Activated CD4-positive, alpha-beta T cell treated with anti-CD3 and anti-CD28 coated beads, Interleukin-2, amount 50 U/mL, for 16 hours (primary cell): ENCODE measurements around the gene B3GNT8.
A peak's percentile ranks its signal among the peaks of the same experiment; 100 is the strongest.
"Not testable (repeated sequence)": the region's sequence is repeated elsewhere in the genome, so short reads cannot be mapped to it uniquely, and the experiment has no call there.

Experiments
- DNase-seq: peaks from one replicate; pipeline ENCODE4 v3.0.0-alpha.2; 2020

The B3GNT8 gene

GRCh38 chr19:41413947-41414346, 13.2 kb downstream of the B3GNT8 start:
- no peak for DNase-seq

GRCh38 chr19:41412953-41413352, 14.2 kb downstream of the B3GNT8 start:
- no peak for DNase-seq

GRCh38 chr19:41411968-41412265, 15.3 kb downstream of the B3GNT8 start:
- no peak for DNase-seq

- no peak for DNase-seq
Measured at GRCh38 chr19:41411100-41411967, 15.8 kb downstream of the B3GNT8 start.

GRCh38 chr19:41410336-41411054, 16.7 kb downstream of the B3GNT8 start:
- no peak for DNase-seq

- DNase-seq: no peak
Measured at GRCh38 chr19:41409288-41409687, 17.9 kb downstream of the B3GNT8 start.

GRCh38 chr19:41408846-41409245, 18.3 kb downstream of the B3GNT8 start:
- DNase-seq: not testable (repeated sequence)

GRCh38 chr19:41408256-41408655, 18.9 kb downstream of the B3GNT8 start:
- no peak for DNase-seq

GRCh38 chr19:41407271-41407670, 19.9 kb downstream of the B3GNT8 start:
- DNase-seq: no peak

- DNase-seq: no peak
Measured at GRCh38 chr19:41405776-41406175, 21.4 kb downstream of the B3GNT8 start.

- no peak for DNase-seq
Measured at GRCh38 chr19:41403181-41403970, 23.8 kb downstream of the B3GNT8 start.

- no peak for DNase-seq
Measured at GRCh38 chr19:41402010-41402409, 25.2 kb downstream of the B3GNT8 start.

- no peak for DNase-seq
Measured at GRCh38 chr19:41401483-41401882, 25.7 kb downstream of the B3GNT8 start.

- no peak for DNase-seq
Measured at GRCh38 chr19:41399525-41399924, 27.6 kb downstream of the B3GNT8 start.

GRCh38 chr19:41399091-41399490, 28.1 kb downstream of the B3GNT8 start:
- DNase-seq: no peak

GRCh38 chr19:41398598-41398997, 28.6 kb downstream of the B3GNT8 start:
- no peak for DNase-seq

GRCh38 chr19:41398050-41398418, 29.1 kb downstream of the B3GNT8 start:
- no peak for DNase-seq

- DNase-seq: peak; percentile 99
Measured at GRCh38 chr19:41397086-41398049, 29.8 kb downstream of the B3GNT8 start, which contains the start of the genes BCKDHA and EXOSC5. Gene BCKDHA, plus strand, starts transcription at chr19:41397818. Its CDS starts 10 bp downstream, at chr19:41397828. Gene EXOSC5, minus strand, starts transcription at chr19:41397359. Its CDS starts 31 bp downstream, at chr19:41397328.

GRCh38 chr19:41395355-41395754, 31.8 kb downstream of the B3GNT8 start:
- DNase-seq: no peak

- DNase-seq: no peak
Measured at GRCh38 chr19:41392775-41393174, 34.4 kb downstream of the B3GNT8 start.

- no peak for DNase-seq
Measured at GRCh38 chr19:41391618-41392017, 35.6 kb downstream of the B3GNT8 start.

- DNase-seq: no peak
Measured at GRCh38 chr19:41386442-41386841, 40.7 kb downstream of the B3GNT8 start.
